Right lobe of liver (tissue), 6 donors: ENCODE measurements around the gene C9orf72. TPM values are rescaled to one million over a fixed set of nuclear protein-coding genes. Genes with fewer than 3 reads are reported as not detected.

Experiments
- ATAC-seq, 4 donors: fragments of 200-7000 bp; cut with Tn5 transposase; one replicate each; pipeline ENCODE4 v1.9.1; 2020; ENCODE audit warnings: mild to moderate bottlenecking in 4 of 4, moderate library complexity in 4 of 4
- DNase-seq, 3 donors: peaks; one replicate each; pipeline ENCODE4 v3.0.0-alpha.2; 2020
- H3K27ac ChIP-seq, 3 donors: fragments of 200-600 bp; one replicate each; pipeline ENCODE4 v1.8.0; 2022
- H3K27me3 ChIP-seq, 2 donors: fragments of 200-600 bp; one replicate each; pipeline ENCODE4 v1.8.0; 2022
- H3K36me3 ChIP-seq, 4 donors: fragments of 200-600 bp; sonication (generic) in 1 of 4; one replicate each; pipeline versions ENCODE4 v1.5.1 to v1.8.0; 2017 to 2022; ENCODE audit warnings: control low read depth in 1 of 4
- H3K4me1 ChIP-seq, 4 donors: fragments of 200-600 bp; sonication (generic) in 1 of 4; one replicate each; pipeline versions ENCODE4 v1.5.1 to v1.8.0; 2017 to 2022; ENCODE audit warnings: control low read depth in 1 of 4
- H3K4me3 ChIP-seq, 3 donors: fragments of 200-600 bp; one replicate each; pipeline ENCODE4 v1.8.0; 2022
- H3K9me3 ChIP-seq, 4 donors: fragments of 200-600 bp; sonication (generic) in 1 of 4; one replicate each; pipeline versions ENCODE4 v1.5.1 to v1.8.0; 2017 to 2022; ENCODE audit warnings: control low read depth in 1 of 4
- CTCF ChIP-seq, 4 donors: fragments of 200-600 bp in 3 of 4; fragments of 450-650 bp in 1 of 4; IDR thresholded peaks; one replicate each; pipeline versions ENCODE4 v1.5.1 to v1.8.0; 2016 to 2022; ENCODE audit warnings: antibody characterized with exemption in 4 of 4, mild to moderate bottlenecking in 2 of 4
- POLR2A ChIP-seq: fragments of 450-650 bp; IDR thresholded peaks from one replicate; pipeline ENCODE4 v1.6.1; 2017; ENCODE audit warnings: antibody characterized with exemption, mild to moderate bottlenecking
- whole genome bisulfite sequencing: methylation state at CpG from one replicate; pipeline ENCODE4 v1.1.6; 2018; ENCODE audit warnings: low coverage, low lambda C conversion rate; ENCODE audit not compliant: insufficient coverage; ENCODE audit errors: missing lambda C conversion rate; 5-methylcytosine and 5-hydroxymethylcytosine counted together
- intact Hi-C, 2 donors: fragments of 100-400 bp; cut with DNase I; formaldehyde crosslinking; loops; one replicate each; pipeline versions ENCODE4 v1.11.2 to v1.14.1; 2022
- total RNA-seq, 6 experiments: library from RNA; depleted of rRNA in 2 of 6; stranded (reverse); fragments of >200 nt in 2 of 6; fragmentation: NEBNext Ultra II Directional in 3 of 6; extraction: Animal tissue kit (Norgen Biotek cat#: 25700) in 3 of 6; gene quantifications; one replicate each; pipeline versions ENCODE4 v1.1.0 to v1.2.4, GENCODE V29; 2016 to 2023
- donor health status: DM: no; HTN: yes; CAD: no.
- donor health status: DM: no; HTN: no; CAD: no.
- donor health status: DM: no; HTN: no; CAD: no.
- donor health status: DM: no; HTN: yes; CAD: no.
- donor health status: DM: no; HTN: yes; CAD: no.

C9orf72 gene
- total RNA-seq, 6 experiments from 2014 or later: 4.9 to 7.7 (median 6.8) TPM

GRCh38 chr9:27520986-27521385 lies 52.3 kb downstream of the C9orf72 start:
- no peak for TF ChIP-seq POLR2A
- TF ChIP-seq CTCF (IDR thresholded peaks at IDR 0.05): no peak
- Histone ChIP-seq H3K27me3 (no peaks in the 10 kb centered on the region), H3K9me3 (no peaks in the 10 kb centered on the region), H3K36me3 (no peaks in the 10 kb centered on the region), H3K27ac (no peak overlapping the region), H3K4me1 (no peaks in the 10 kb centered on the region), H3K4me3 (no peak overlapping the region)
- ATAC-seq (no peak), DNase-seq (no peak)
- intact Hi-C loops: no loop called here
- WGBS: 82% methylated on average over 4 of the region's 4 CpGs

- no peak for DNase-seq
- no peak for ATAC-seq
- intact Hi-C loops: no loop called here
- Histone ChIP-seq H3K4me1 (no peaks in the 10 kb centered on the region), H3K4me3 (no peak overlapping the region), H3K36me3 (no peaks in the 10 kb centered on the region), H3K9me3 (no peaks in the 10 kb centered on the region), H3K27me3 (no peaks in the 10 kb centered on the region), H3K27ac (no peak overlapping the region)
- 75% methylated on average over 9 of the region's 10 CpGs for WGBS
- TF ChIP-seq POLR2A (no peak), CTCF (IDR thresholded peaks at IDR 0.05) (no peak)
Measured at GRCh38 chr9:27519466-27520465, 53.5 kb downstream of the C9orf72 start.

DNA sequence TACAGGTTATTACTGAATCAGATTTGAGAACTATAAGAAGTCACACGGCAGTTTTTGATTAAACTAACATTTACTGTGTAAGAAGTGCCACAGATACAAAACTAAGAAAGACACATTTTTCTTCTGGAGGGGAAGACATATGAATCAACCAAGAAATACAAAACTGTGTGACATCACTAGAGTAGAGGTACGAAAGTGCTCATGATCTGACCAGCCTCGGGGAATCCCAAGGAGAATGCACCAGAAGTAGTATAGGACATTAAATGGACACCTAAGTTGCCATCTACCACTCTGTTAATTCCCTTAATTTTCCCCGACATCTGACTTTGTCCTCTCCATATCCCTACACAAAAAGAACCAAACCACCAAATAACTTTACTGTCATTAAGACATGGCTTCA lies 54.5 kb downstream of the C9orf72 start:
- Histone ChIP-seq H3K4me1 (no peaks in the 10 kb centered on the region), H3K36me3 (no peaks in the 10 kb centered on the region), H3K4me3 (no peak overlapping the region), H3K27ac (no peak overlapping the region), H3K27me3 (no peaks in the 10 kb centered on the region), H3K9me3 (no peaks in the 10 kb centered on the region)
- no peak for TF ChIP-seq CTCF (IDR thresholded peaks at IDR 0.05)
- no peak for TF ChIP-seq POLR2A
- DNase-seq: no peak
- WGBS: 68% methylated on average over 4 of the region's 4 CpGs
- no peak for ATAC-seq
- intact Hi-C loops: no loop called here

DNA sequence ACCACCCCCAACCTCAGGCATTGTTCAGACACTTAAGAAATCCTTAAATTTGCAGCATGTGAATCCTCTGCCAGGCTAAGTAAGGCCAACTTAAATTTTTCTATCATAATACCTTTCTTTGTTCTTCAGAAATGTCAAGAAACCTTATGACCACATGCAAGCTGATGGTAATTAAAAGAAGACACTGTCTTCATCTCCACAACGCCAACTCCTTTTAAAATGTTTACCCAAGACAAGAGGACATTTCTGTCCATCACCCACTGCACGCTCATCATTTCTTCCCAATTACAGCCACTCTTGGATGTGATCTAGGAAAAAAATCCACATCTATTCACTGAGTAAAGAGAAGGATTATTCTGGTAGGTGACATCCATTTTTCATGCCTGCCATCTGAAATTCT lies 55.3 kb downstream of the C9orf72 start:
- Histone ChIP-seq H3K4me3 (no peak overlapping the region), H3K36me3 (no peaks in the 10 kb centered on the region), H3K27me3 (no peaks in the 10 kb centered on the region), H3K4me1 (no peaks in the 10 kb centered on the region), H3K27ac (no peak overlapping the region), H3K9me3 (no peaks in the 10 kb centered on the region)
- TF ChIP-seq CTCF (IDR thresholded peaks at IDR 0.05) (no peak), POLR2A (no peak)
- DNase-seq: no peak
- no peak for ATAC-seq
- intact Hi-C loops: no loop called here
- 95% methylated on average over 2 of the region's 2 CpGs for WGBS
